B cell (primary cell): ENCODE measurements around the gene CYFIP1.

ENCODE experiments used
- EZH2 ChIP-seq: IDR thresholded peaks from 2 replicates; pipeline ENCODE4 v1.6.1; 2012; ENCODE audit warnings: borderline replicate concordance, low read depth, mild to moderate bottlenecking, moderate library complexity, low read length; ENCODE audit not compliant: insufficient read depth, poor library complexity, severe bottlenecking
- TF ChIP-seq, protein P1 (sequence below): fragments of 200-600 bp; IDR thresholded peaks from one replicate; pipeline ENCODE4 v1.8.0; 2022; ENCODE audit warnings: antibody characterized with exemption, mild to moderate bottlenecking

DNA sequence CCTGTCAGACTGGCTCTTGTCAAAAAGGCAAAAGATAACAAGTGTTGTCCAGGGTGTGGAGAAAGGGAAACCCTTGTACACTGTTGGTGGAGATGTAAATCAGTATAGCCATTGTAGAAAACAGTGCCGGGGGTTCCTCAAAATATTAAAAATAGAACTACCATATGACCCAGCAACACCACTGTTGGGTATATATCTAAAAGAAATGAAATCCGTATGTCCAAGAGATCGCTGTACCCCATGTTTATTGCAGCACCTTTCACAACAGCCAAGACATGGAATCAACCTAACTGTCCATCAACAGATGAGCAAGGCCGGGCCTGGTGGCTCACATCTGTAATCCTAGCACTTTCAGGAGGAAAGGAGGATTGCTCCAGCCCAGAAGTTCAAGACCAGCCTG lies 6.2 kb downstream of the CYFIP1 start:
- TF ChIP-seq, protein P1, sequence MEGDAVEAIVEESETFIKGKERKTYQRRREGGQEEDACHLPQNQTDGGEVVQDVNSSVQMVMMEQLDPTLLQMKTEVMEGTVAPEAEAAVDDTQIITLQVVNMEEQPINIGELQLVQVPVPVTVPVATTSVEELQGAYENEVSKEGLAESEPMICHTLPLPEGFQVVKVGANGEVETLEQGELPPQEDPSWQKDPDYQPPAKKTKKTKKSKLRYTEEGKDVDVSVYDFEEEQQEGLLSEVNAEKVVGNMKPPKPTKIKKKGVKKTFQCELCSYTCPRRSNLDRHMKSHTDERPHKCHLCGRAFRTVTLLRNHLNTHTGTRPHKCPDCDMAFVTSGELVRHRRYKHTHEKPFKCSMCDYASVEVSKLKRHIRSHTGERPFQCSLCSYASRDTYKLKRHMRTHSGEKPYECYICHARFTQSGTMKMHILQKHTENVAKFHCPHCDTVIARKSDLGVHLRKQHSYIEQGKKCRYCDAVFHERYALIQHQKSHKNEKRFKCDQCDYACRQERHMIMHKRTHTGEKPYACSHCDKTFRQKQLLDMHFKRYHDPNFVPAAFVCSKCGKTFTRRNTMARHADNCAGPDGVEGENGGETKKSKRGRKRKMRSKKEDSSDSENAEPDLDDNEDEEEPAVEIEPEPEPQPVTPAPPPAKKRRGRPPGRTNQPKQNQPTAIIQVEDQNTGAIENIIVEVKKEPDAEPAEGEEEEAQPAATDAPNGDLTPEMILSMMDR: no peak
- TF ChIP-seq EZH2: no peak
